ENCODE data around the gene ROBO3.

The ROBO3 gene

GRCh38 chr11:124896821-124897391 lies 31.7 kb downstream of the ROBO3 start:
- no peaks in the 10 kb centered on the region for H3K4me1 ChIP-seq (ENCODE audit: control insufficient read depth, low read length)
- no peaks in the 10 kb centered on the region for H3K9me2 ChIP-seq (replicated peaks; ENCODE audit: control insufficient read depth, low read length)
- H3K4me2 ChIP-seq (ENCODE audit: low read length): no peak overlapping the region
- H3F3A ChIP-seq (ENCODE audit: control insufficient read depth, insufficient read depth): no peaks in the 10 kb centered on the region
- H3K27me3 ChIP-seq (ENCODE audit: control insufficient read depth, low read length): peaks cover 27% of the 10 kb centered on the region
- no peak overlapping the region for H3K4me3 ChIP-seq (ENCODE audit: low read length)
- H3K27ac ChIP-seq (ENCODE audit: low read depth, low read length): no peak overlapping the region
- H3K79me2 ChIP-seq (ENCODE audit: control insufficient read depth, low read length): no peaks in the 10 kb centered on the region
- H4K20me1 ChIP-seq (ENCODE audit: control insufficient read depth, insufficient read depth, low read depth, low read length): no peaks in the 10 kb centered on the region
- H3K9me3 ChIP-seq (ENCODE audit: control insufficient read depth, insufficient read depth, low read length): no peaks in the 10 kb centered on the region
- H3K36me3 ChIP-seq (ENCODE audit: control insufficient read depth, low read length): no peaks in the 10 kb centered on the region
- TF ChIP-seq EZH2phosphoT487 (IDR thresholded peaks at IDR 0.05; ENCODE audit: borderline replicate concordance, low read length): no peak
- TF ChIP-seq CTCF (IDR thresholded peaks at IDR 0.05; ENCODE audit: low read depth, low read length, poor library complexity, severe bottlenecking): no peak

- Histone ChIP-seq H3K4me3 (ENCODE audit: low read length) (no peak within 1 kb of the TSS), H3K27me3 (ENCODE audit: control insufficient read depth, low read length) (peaks cover 27% of the 10 kb centered on the region), H3F3A (ENCODE audit: control insufficient read depth, insufficient read depth) (no peaks in the 10 kb centered on the region), H3K79me2 (ENCODE audit: control insufficient read depth, low read length) (no peaks in the 10 kb centered on the region), H4K20me1 (ENCODE audit: control insufficient read depth, insufficient read depth, low read depth, low read length) (no peaks in the 10 kb centered on the region), H3K9me2 (replicated peaks; ENCODE audit: control insufficient read depth, low read length) (no peaks in the 10 kb centered on the region), H3K4me2 (ENCODE audit: low read length) (no peak within 1 kb of the TSS), H3K27ac (ENCODE audit: low read depth, low read length) (no peak within 1 kb of the TSS), H3K9me3 (ENCODE audit: control insufficient read depth, insufficient read depth, low read length) (no peaks in the 10 kb centered on the region), H3K36me3 (ENCODE audit: control insufficient read depth, low read length) (no peaks in the 10 kb centered on the region), H3K4me1 (ENCODE audit: control insufficient read depth, low read length) (no peaks in the 10 kb centered on the region)
- TF ChIP-seq CTCF (IDR thresholded peaks at IDR 0.05; ENCODE audit: low read depth, low read length, poor library complexity, severe bottlenecking): no peak
- TF ChIP-seq EZH2phosphoT487 (IDR thresholded peaks at IDR 0.05; ENCODE audit: borderline replicate concordance, low read length): no peak
Measured at GRCh38 chr11:124897674-124898262, 32.5 kb downstream of the ROBO3 start, which contains the start of gene ROBO4. TSS of gene ROBO4 (minus strand) at chr11:124897865. CDS start at chr11:124897795, 70 bp downstream.

- TF ChIP-seq EZH2phosphoT487 (IDR thresholded peaks at IDR 0.05; ENCODE audit: borderline replicate concordance, low read length) (no peak), CTCF (IDR thresholded peaks at IDR 0.05; ENCODE audit: low read depth, low read length, poor library complexity, severe bottlenecking) (no peak)
- no peak overlapping the region for H3K4me2 ChIP-seq (ENCODE audit: low read length)
- H3K4me3 ChIP-seq (ENCODE audit: low read length): no peak overlapping the region
- H3K79me2 ChIP-seq (ENCODE audit: control insufficient read depth, low read length): no peaks in the 10 kb centered on the region
- no peaks in the 10 kb centered on the region for H3K9me2 ChIP-seq (replicated peaks; ENCODE audit: control insufficient read depth, low read length)
- no peaks in the 10 kb centered on the region for H3K9me3 ChIP-seq (ENCODE audit: control insufficient read depth, insufficient read depth, low read length)
- H3K36me3 ChIP-seq (ENCODE audit: control insufficient read depth, low read length): no peaks in the 10 kb centered on the region
- H3K4me1 ChIP-seq (ENCODE audit: control insufficient read depth, low read length): no peaks in the 10 kb centered on the region
- no peaks in the 10 kb centered on the region for H3F3A ChIP-seq (ENCODE audit: control insufficient read depth, insufficient read depth)
- peaks cover 28% of the 10 kb centered on the region for H3K27me3 ChIP-seq (ENCODE audit: control insufficient read depth, low read length)
- H4K20me1 ChIP-seq (ENCODE audit: control insufficient read depth, insufficient read depth, low read depth, low read length): no peaks in the 10 kb centered on the region
- H3K27ac ChIP-seq (ENCODE audit: low read depth, low read length): no peak overlapping the region
Measured at GRCh38 chr11:124898263-124898680, 33.0 kb downstream of the ROBO3 start.
